ENCODE results near the gene SLIT3. TPM values are rescaled to one million over a fixed set of nuclear protein-coding genes. Genes with fewer than 3 reads are reported as not detected.
"Not testable (repeated sequence)": the region's sequence is repeated elsewhere in the genome, so short reads cannot be mapped to it uniquely, and the experiment has no call there.

SLIT3 gene
- total RNA-seq, 1 donor from 2014 or later, result 3.1 TPM

- TF ChIP-seq CTCF (conservative IDR thresholded peaks at IDR 0.05; ENCODE audit: low read depth, low read length), result peak; percentile 56
- no peak for DNase-seq (ENCODE audit: low read depth)
- no peak overlapping the region for H3K4me3 ChIP-seq (ENCODE audit: low read depth, low read length)
Observed at GRCh38 chr5:169149317-169149716, 151.6 kb downstream of the SLIT3 start.

- TF ChIP-seq CTCF (conservative IDR thresholded peaks at IDR 0.05; ENCODE audit: low read depth, low read length), result no peak
- no peak for DNase-seq (ENCODE audit: low read depth)
- H3K4me3 ChIP-seq (ENCODE audit: low read depth, low read length), result no peak overlapping the region
Observed at GRCh38 chr5:169148138-169148740, 152.7 kb downstream of the SLIT3 start.

- no peak overlapping the region for H3K4me3 ChIP-seq (ENCODE audit: low read depth, low read length)
- TF ChIP-seq CTCF (conservative IDR thresholded peaks at IDR 0.05; ENCODE audit: low read depth, low read length), result no peak
- DNase-seq (ENCODE audit: low read depth), result no peak
Observed at GRCh38 chr5:169147534-169147933, 153.4 kb downstream of the SLIT3 start.

DNA sequence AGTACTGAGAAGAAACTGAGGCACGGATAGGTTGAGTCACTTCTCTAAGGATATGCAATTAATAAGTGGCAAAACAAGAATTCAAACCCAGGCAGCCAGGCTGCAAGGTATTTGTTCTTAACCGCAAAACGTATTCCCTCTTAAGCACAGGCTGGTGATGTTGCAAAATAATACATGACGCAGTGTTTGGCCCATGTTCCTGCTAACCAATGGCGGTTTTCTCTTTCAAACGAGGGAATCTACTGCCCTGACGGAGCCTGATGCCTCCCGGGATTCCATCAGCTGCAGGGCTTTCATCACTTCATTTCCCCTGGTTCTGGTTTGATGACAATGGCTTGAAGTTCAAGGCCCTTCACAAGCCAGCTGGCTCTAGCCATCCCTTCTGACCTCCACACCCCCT is 154.8 kb downstream of the SLIT3 start:
- H3K4me3 ChIP-seq (ENCODE audit: low read depth, low read length), result no peak overlapping the region
- no peak for TF ChIP-seq CTCF (conservative IDR thresholded peaks at IDR 0.05; ENCODE audit: low read depth, low read length)
- DNase-seq (ENCODE audit: low read depth), result no peak

- no peak overlapping the region for H3K4me3 ChIP-seq (ENCODE audit: low read depth, low read length)
- DNase-seq (ENCODE audit: low read depth), result no peak
- no peak for TF ChIP-seq CTCF (conservative IDR thresholded peaks at IDR 0.05; ENCODE audit: low read depth, low read length)
Observed at GRCh38 chr5:169142264-169142970, 158.5 kb downstream of the SLIT3 start.

DNA sequence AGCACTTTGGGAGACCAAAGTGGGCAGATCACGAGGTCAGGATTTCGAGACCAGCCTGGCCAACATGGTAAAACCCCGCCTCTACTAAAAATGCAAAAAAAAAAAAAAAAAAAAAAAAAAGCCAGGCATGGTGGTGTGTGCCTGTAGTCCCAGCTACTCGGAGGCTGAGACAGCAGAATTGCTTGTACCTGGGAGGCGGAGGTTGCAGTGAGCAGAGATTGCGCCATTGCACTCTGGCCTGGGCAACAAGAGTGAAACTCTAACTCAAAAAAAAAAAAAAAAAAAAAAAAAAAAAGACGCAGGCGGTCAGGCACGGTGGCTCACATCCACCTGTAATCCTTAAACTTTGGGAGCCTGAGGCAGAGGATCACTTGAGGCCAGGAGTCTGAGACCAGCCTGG is 160.7 kb downstream of the SLIT3 start:
- H3K4me3 ChIP-seq (ENCODE audit: low read depth, low read length); DNase-seq (ENCODE audit: low read depth): not testable (repeated sequence)

DNA sequence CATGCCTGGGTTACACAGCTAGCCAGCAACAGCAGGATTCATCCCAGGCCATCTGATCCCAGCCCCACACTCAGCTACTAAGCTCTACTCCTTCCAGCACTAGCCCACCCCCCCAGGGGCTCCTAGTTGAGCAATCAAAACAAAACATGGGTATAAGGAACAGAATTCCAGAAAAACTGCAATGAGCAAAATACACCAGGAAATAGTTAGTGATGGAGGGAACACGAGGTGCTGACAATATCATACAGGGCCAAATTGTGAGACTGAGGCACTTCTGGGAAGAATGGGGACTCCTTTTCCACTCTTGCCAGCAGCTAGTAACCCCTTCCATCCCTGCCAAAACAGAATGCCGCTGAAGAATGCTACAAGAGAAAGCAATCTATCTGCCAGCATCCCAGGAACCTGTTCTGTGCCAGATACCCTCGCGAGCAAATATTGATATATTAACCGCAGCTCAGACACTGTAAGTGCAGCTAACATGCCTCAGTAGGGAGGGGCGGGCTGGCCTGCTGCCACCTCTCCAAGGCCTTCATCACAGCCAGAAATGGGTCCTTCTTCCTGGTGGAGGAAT is 161.4 kb downstream of the SLIT3 start:
- H3K4me3 ChIP-seq (ENCODE audit: low read depth, low read length), result no peak overlapping the region
- no peak for TF ChIP-seq CTCF (conservative IDR thresholded peaks at IDR 0.05; ENCODE audit: low read depth, low read length)
- DNase-seq (ENCODE audit: low read depth), result no peak
